Omental fat pad (tissue), 4 donors: Measurements from ENCODE around the gene OBSCN. TPM values are rescaled to one million over a fixed set of nuclear protein-coding genes. Genes with fewer than 3 reads are reported as not detected.
"Not testable (repeated sequence)": the region's sequence is repeated elsewhere in the genome, so short reads cannot be mapped to it uniquely, and the experiment has no call there.

Experiments
- ATAC-seq: fragments of 150-250 bp; one replicate; pipeline ENCODE4 v1.9.1; 2016; ENCODE audit warnings: mild to moderate bottlenecking, moderate library complexity; ENCODE audit not compliant: low FRiP score
- DNase-seq: peaks from one replicate; pipeline ENCODE4 v3.0.0-alpha.2; 2019; ENCODE audit warnings: low spot score
- total RNA-seq, 4 donors: library from RNA; depleted of rRNA; stranded (reverse); fragments of >200 nt; gene quantifications; one replicate each; pipeline ENCODE4 v1.1.0, GENCODE V29; 2016
- TF ChIP-seq, protein P1 (sequence below), 3 donors: fragments of 450-650 bp; IDR thresholded peaks; one replicate each; pipeline ENCODE4 v1.5.1; 2016 to 2017; ENCODE audit warnings: antibody characterized with exemption in 3 of 3, mild to moderate bottlenecking in 3 of 3, moderate library complexity in 2 of 3

Gene OBSCN
- total RNA-seq, 4 donors from 2014 or later = 5.4 to 26.0 (median 9.7) TPM

DNA sequence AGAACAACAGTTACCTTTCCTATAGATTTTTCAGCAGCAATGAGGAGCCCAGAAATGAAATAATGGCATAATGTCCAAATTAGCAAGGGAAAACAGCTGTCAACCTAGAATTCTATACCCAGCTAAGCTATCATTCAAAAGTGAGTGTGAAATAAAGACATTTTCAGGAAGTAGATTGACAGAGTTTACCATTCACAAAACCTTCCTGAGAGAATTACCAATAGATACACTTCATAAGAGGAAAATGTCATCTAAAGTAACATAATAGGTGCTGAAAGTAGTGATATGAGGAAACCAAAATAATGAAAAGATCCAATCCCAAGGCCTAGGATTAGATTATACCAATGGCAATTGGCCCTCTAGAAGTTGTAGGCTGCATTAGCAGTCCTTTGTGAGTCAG lies 34.6 kb downstream of the OBSCN start:
- DNase-seq = no peak
- TF ChIP-seq, protein P1, sequence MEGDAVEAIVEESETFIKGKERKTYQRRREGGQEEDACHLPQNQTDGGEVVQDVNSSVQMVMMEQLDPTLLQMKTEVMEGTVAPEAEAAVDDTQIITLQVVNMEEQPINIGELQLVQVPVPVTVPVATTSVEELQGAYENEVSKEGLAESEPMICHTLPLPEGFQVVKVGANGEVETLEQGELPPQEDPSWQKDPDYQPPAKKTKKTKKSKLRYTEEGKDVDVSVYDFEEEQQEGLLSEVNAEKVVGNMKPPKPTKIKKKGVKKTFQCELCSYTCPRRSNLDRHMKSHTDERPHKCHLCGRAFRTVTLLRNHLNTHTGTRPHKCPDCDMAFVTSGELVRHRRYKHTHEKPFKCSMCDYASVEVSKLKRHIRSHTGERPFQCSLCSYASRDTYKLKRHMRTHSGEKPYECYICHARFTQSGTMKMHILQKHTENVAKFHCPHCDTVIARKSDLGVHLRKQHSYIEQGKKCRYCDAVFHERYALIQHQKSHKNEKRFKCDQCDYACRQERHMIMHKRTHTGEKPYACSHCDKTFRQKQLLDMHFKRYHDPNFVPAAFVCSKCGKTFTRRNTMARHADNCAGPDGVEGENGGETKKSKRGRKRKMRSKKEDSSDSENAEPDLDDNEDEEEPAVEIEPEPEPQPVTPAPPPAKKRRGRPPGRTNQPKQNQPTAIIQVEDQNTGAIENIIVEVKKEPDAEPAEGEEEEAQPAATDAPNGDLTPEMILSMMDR (IDR thresholded peaks at IDR 0.05) = no peak

DNA sequence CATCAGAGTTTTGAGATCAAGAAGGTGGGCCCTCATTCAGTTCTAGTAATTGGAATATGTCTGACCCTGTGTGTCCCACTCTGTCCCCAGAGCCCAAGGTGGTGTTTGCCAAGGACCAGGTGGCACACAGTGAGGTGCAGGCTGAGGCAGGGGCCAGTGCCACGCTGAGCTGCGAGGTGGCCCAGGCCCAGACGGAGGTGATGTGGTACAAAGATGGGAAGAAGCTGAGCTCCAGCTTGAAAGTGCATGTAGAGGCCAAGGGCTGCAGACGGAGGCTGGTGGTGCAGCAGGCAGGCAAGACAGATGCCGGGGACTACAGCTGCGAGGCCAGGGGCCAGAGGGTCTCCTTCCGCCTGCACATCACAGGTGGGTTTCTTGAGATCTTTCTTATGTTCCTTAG lies 35.2 kb downstream of the OBSCN start:
- TF ChIP-seq, protein P1 (IDR thresholded peaks at IDR 0.05) = no peak
- ATAC-seq (no peak), DNase-seq (no peak)

More for the DNA sequence above, 34.6 kb downstream of the OBSCN start:
- ATAC-seq = no peak

DNA sequence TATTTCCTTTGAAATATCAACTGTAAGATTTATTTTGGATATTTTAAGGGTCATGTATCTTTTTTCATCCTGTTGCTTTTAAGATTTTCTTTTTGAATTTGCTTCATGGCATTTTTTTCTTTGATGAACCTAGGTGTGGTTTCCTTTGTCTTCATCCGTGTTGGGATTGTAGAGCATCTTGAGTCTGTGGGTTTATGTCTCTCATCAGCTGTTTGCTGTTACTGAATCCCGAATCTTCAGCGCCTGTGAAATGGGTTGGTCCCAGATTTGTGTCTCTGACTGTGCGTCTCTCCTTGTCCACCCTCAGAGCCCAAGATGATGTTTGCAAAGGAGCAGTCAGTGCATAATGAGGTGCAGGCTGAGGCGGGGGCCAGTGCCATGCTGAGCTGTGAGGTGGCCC lies 36.1 kb downstream of the OBSCN start:
- ATAC-seq, DNase-seq: not testable (repeated sequence)

DNA sequence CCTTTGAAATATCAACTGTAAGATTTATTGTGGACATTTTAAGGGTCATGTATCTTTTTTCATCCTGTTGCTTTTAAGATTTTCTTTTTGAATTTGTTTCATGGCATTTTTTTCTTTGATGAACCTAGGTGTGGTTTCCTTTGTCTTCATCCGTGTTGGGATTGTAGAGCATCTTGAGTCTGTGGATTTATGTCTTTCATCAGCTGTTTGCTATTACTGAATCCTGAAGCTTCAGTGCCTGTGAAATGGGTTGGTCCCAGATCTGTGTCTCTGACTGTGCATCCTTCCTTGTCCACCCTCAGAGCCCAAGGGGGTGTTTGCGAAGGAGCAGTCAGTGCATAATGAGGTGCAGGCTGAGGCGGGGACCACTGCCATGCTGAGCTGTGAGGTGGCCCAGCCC lies 37.3 kb downstream of the OBSCN start:
- TF ChIP-seq, protein P1 (IDR thresholded peaks at IDR 0.05) = no peak
- no peak for DNase-seq
- no peak for ATAC-seq

DNA sequence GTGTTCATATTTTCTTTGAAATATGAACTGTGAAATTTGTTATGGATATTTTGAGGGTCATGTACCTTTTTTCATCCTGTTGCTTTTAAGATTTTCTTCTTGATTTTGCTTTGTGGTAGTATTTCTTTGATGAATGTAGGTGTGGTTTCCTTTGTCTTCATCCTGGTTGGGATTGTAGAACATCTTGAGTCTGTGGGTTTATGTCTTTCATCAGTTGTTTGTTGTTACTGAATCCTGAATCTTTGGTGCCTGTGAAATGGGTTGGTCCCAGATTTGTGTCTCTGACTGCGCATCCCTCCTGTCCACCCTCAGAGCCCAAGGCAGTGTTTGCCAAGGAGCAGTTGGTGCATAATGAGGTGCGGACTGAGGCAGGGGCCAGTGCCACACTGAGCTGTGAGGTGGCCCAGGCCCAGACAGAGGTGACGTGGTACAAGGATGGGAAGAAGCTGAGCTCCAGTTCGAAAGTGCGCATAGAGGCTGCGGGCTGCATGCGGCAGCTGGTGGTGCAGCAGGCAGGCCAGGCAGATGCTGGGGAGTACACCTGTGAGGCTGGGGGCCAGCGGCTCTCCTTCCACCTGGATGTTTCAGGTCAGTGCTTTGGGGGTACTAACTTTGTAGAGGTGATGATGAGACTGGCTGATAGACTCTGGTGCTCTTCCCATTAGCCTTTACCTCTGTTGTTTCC lies 38.5 kb downstream of the OBSCN start:
- DNase-seq = no peak
- ATAC-seq = no peak
- TF ChIP-seq, protein P1 (IDR thresholded peaks at IDR 0.05) = no peak

DNA sequence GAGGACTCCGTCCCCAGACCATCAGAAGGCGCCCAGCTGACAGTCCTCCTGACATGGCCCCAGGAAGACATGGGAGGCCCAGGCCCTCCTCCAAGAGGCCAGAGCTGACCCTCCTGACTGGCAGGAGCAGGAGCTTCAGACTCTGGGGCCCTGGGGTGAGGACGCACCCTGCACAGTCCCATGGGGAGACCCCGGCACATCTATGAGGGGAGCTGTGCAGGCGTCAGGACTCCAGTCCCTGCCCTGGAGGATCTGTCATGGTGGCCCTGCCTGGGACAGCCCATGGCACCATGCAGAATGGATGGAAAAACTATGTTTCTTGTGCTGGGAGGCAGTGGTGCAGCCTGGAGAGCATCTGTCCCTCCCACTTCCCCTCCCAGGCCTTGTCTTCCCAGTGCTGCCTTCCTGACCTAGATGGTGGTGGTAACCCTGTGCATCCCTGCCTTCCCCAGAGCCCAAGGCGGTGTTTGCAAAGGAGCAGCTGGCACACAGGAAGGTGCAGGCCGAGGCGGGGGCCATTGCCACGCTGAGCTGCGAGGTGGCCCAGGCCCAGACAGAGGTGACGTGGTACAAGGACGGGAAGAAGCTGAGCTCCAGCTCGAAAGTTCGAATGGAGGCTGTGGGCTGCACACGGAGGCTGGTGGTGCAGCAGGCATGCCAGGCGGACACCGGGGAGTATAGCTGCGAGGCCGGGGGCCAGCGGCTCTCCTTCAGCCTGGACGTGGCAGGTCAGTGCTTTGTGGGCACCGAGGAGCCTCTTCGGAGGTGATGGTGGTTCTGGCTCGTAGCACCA lies 41.9 kb downstream of the OBSCN start:
- TF ChIP-seq, protein P1 (IDR thresholded peaks at IDR 0.05) = no peak
- no peak for DNase-seq

DNA sequence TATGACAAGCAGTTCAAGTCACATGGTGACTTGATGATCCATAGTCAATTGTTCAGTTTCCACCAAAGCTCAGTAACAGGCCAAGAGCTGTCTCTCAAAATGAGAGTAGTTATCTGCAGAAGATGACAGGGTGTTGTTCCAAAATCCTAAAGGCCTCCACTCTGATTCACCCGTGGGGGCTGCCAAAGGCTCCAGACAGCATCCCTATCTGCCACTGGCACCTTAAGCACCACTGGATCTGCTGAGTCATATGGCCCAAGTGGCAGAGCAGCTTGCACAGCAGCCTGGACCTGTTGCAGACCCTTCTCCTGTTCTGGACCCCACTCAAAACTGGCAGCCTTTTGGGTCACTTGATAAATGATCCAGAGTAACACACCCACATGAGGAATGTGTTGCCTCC lies 44.6 kb downstream of the OBSCN start:
- DNase-seq, ATAC-seq: not testable (repeated sequence)

More for the DNA sequence above, 41.9 kb downstream of the OBSCN start:
- ATAC-seq = no peak
